Astrocyte of the cerebellum (primary cell): ENCODE results near the gene LHX4.
A peak's percentile ranks its signal among the peaks of the same experiment; 100 is the strongest.

Experiments used
- DNase-seq: peaks from one replicate; pipeline ENCODE4 v3.0.0-alpha.2; 2011; ENCODE audit warnings: low read depth
- H3K4me3 ChIP-seq: 2 replicates; pipeline ENCODE4 v1.5.1; 2011; ENCODE audit warnings: mild to moderate bottlenecking, low read depth, low read length, moderate library complexity
- in situ Hi-C: cut with HindIII; loops from 2 replicates; pipeline ENCODE4 v1.10.0; 2017; ENCODE audit warnings: low sequenced_read_pairs
- TF ChIP-seq, protein P1 (sequence below): IDR thresholded peaks from 2 replicates; pipeline ENCODE4 v1.5.1; 2012; ENCODE audit warnings: low read length, low read depth, moderate library complexity, mild to moderate bottlenecking; ENCODE audit errors: missing control alignments

LHX4 gene

GRCh38 chr1:180221462-180221861, 8.6 kb upstream of the LHX4 start:
- in situ Hi-C loops: no loop called here
- H3K4me3 ChIP-seq: no peak overlapping the region
- DNase-seq: peak; percentile 8
- TF ChIP-seq, protein P1, sequence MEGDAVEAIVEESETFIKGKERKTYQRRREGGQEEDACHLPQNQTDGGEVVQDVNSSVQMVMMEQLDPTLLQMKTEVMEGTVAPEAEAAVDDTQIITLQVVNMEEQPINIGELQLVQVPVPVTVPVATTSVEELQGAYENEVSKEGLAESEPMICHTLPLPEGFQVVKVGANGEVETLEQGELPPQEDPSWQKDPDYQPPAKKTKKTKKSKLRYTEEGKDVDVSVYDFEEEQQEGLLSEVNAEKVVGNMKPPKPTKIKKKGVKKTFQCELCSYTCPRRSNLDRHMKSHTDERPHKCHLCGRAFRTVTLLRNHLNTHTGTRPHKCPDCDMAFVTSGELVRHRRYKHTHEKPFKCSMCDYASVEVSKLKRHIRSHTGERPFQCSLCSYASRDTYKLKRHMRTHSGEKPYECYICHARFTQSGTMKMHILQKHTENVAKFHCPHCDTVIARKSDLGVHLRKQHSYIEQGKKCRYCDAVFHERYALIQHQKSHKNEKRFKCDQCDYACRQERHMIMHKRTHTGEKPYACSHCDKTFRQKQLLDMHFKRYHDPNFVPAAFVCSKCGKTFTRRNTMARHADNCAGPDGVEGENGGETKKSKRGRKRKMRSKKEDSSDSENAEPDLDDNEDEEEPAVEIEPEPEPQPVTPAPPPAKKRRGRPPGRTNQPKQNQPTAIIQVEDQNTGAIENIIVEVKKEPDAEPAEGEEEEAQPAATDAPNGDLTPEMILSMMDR: no peak

DNA sequence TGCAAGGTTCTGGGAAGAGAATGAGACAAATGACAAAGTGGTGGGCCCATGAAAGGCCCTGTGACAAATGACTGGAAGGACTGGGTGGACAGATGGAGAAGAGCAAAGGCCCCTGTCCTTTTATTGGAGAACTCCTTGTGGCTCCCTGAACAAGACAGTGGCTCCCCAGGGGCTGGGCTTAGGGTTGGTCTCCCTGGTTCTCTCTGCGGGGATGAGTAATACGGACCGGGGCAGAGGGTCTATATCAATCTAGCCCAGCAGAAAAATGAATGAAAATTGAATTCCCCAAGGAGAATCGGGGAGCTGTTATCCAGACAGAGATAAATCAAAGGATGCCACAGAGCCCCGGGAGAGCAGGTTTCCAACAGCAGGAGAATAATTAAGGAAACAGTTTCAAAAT, 5.2 kb upstream of the LHX4 start:
- DNase-seq: no peak
- no peak overlapping the region for H3K4me3 ChIP-seq
- in situ Hi-C loops: no loop called here
- TF ChIP-seq, protein P1: no peak

- TF ChIP-seq, protein P1: no peak
- DNase-seq: no peak
- no peak overlapping the region for H3K4me3 ChIP-seq
- in situ Hi-C loops: no loop called here
Observed at GRCh38 chr1:180225403-180225802, 4.7 kb upstream of the LHX4 start.

GRCh38 chr1:180227861-180228647, 2.0 kb upstream of the LHX4 start:
- TF ChIP-seq, protein P1: no peak
- H3K4me3 ChIP-seq: no peak overlapping the region
- DNase-seq: no peak
- in situ Hi-C loops: no loop called here

- TF ChIP-seq, protein P1: no peak
- in situ Hi-C loops: no loop called here
- peak overlapping the region; percentile 44 for H3K4me3 ChIP-seq
- DNase-seq: no peak
Observed at GRCh38 chr1:180228648-180229482, 1.2 kb upstream of the LHX4 start.

DNA sequence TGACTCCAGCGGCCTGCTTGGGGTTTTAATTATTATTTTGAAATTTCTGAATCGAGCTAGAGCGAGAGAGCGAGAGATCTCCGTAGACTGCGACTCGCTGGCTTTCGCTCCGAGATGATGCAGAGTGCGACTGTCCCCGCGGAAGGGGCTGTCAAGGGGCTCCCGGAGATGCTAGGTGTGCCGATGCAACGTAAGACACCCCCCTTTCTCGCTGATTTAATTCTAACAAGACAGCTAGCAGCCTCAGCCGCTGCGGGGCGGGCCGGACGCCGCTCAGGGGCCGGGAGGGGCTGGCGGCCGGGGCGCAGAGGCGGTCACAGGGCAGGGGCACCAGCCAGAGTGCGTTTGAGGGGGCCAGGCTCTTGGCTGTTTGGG, 339 bp downstream of the LHX4 start:
- no peak for DNase-seq
- TF ChIP-seq, protein P1: no peak
- H3K4me3 ChIP-seq: peak overlapping the region; percentile 44
- in situ Hi-C loops: no loop called here
